Fibroblast of lung (primary cell): ENCODE results near the gene WASL.

Experiments used
- EZH2 ChIP-seq: IDR thresholded peaks from 2 replicates; pipeline ENCODE4 v1.5.1; 2012; ENCODE audit warnings: low read length, control low read depth, mild to moderate bottlenecking; ENCODE audit errors: missing control alignments
- TF ChIP-seq, protein P1 (sequence below), 2 donors: IDR thresholded peaks in 1 of 2; conservative IDR thresholded peaks in 1 of 2; 1 replicate in 1 of 2; 2 replicates in 1 of 2; pipeline ENCODE4 v1.5.1; 2011 to 2012; ENCODE audit warnings: low read length in 2 of 2, control low read depth in 1 of 2, inconsistent platforms in 1 of 2, low read depth in 1 of 2, mild to moderate bottlenecking in 1 of 2

DNA sequence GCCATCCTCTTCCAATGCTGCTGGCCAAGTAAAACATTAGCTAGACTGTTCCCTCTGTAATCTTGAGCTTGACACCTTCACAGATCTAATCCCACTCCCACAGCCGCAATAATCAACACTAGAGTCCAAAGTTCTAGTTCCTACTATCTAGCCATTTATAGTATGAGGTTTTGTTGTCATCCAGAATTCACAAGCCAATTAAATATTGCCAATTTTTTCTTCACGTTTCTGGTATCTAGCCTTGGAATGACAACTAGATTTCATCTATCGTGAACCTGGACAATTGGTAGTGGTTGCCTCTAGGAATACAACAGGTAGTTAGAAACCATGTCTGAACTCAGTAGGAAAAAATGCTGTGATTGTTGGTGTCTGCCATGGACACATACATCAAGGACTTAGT, 10.4 kb downstream of the WASL start:
- TF ChIP-seq, protein P1, sequence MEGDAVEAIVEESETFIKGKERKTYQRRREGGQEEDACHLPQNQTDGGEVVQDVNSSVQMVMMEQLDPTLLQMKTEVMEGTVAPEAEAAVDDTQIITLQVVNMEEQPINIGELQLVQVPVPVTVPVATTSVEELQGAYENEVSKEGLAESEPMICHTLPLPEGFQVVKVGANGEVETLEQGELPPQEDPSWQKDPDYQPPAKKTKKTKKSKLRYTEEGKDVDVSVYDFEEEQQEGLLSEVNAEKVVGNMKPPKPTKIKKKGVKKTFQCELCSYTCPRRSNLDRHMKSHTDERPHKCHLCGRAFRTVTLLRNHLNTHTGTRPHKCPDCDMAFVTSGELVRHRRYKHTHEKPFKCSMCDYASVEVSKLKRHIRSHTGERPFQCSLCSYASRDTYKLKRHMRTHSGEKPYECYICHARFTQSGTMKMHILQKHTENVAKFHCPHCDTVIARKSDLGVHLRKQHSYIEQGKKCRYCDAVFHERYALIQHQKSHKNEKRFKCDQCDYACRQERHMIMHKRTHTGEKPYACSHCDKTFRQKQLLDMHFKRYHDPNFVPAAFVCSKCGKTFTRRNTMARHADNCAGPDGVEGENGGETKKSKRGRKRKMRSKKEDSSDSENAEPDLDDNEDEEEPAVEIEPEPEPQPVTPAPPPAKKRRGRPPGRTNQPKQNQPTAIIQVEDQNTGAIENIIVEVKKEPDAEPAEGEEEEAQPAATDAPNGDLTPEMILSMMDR (conservative IDR thresholded peaks at IDR 0.05 in 1 of 2, IDR thresholded peaks at IDR 0.05 in 1 of 2; ENCODE audit: low read depth in 1 of 2, low read length in 2 of 2): no peak
- no peak for TF ChIP-seq EZH2
